Renal cortex interstitium (tissue), 11 donors: Measurements from ENCODE around the gene RRP1. TPM values are rescaled to one million over a fixed set of nuclear protein-coding genes. Genes with fewer than 3 reads are reported as not detected.
"Not testable (repeated sequence)": the region's sequence is repeated elsewhere in the genome, so short reads cannot be mapped to it uniquely, and the experiment has no call there.

Experiments
- DNase-seq, 11 donors: peaks; one replicate each; pipeline ENCODE4 v3.0.0-alpha.2; 2013; ENCODE audit warnings: low read depth in 9 of 11, low spot score in 4 of 11; ENCODE audit errors: extremely low read depth in 1 of 11
- polyA plus RNA-seq, 3 donors: library from polyadenylated mRNA; unstranded; fragments of 120-200 nt; gene quantifications; one replicate each; pipeline ENCODE4 v1.2.1, GENCODE V29; 2013; ENCODE audit not compliant: insufficient read length in 3 of 3

Gene RRP1
- polyA plus RNA-seq, 3 donors, result 31.3 to 33.7 (median 31.7) TPM

GRCh38 chr21:43809853-43810504 is 20.6 kb downstream of the RRP1 start:
- DNase-seq, result no peak

GRCh38 chr21:43810505-43811261 is 21.3 kb downstream of the RRP1 start:
- DNase-seq, result peak in 4 of 11 donors; percentile 37 to 62 (median 58)

- no peak for DNase-seq
Observed at GRCh38 chr21:43811262-43812105, 22.1 kb downstream of the RRP1 start.

- DNase-seq, result no peak
Observed at GRCh38 chr21:43812139-43812821, 22.9 kb downstream of the RRP1 start.

GRCh38 chr21:43812957-43813655 is 23.7 kb downstream of the RRP1 start:
- DNase-seq, result no peak

GRCh38 chr21:43813656-43813980 is 24.2 kb downstream of the RRP1 start:
- DNase-seq, result no peak

GRCh38 chr21:43814215-43815106 is 25.1 kb downstream of the RRP1 start:
- peak in 2 of 11 donors; percentile 33 to 34 for DNase-seq

- no peak for DNase-seq
Observed at GRCh38 chr21:43815107-43815613, 25.8 kb downstream of the RRP1 start.

GRCh38 chr21:43815991-43816390 is 26.6 kb downstream of the RRP1 start:
- DNase-seq, result no peak

- no peak for DNase-seq
Observed at GRCh38 chr21:43816611-43817071, 27.3 kb downstream of the RRP1 start.

- no peak for DNase-seq
Observed at GRCh38 chr21:43817157-43818086, 28.0 kb downstream of the RRP1 start.

GRCh38 chr21:43818685-43819084 is 29.3 kb downstream of the RRP1 start:
- no peak for DNase-seq

- DNase-seq, result no peak
Observed at GRCh38 chr21:43819511-43820405, 30.4 kb downstream of the RRP1 start.

GRCh38 chr21:43820466-43820865 is 31.1 kb downstream of the RRP1 start:
- DNase-seq, result no peak

- not testable (repeated sequence) for DNase-seq
Observed at GRCh38 chr21:43822166-43822565, 32.8 kb downstream of the RRP1 start.
